RWPE2 (cell line): ENCODE measurements around the gene EFNA3.

ENCODE experiments used
- ATAC-seq: fragments of 200-7000 bp; cut with Tn5 transposase; 3 replicates; pipeline ENCODE4 v1.9.1; 2021; ENCODE audit warnings: low read depth
- DNase-seq: peaks from one replicate; pipeline ENCODE4 v3.0.0-alpha.2; 2020; ENCODE audit warnings: low spot score
- H3K27ac ChIP-seq: fragments of 450-650 bp; 2 replicates; pipeline ENCODE4 v1.5.1; 2017; ENCODE audit warnings: mild to moderate bottlenecking; ENCODE audit not compliant: poor library complexity, severe bottlenecking
- H3K27me3 ChIP-seq: fragments of 250-450 bp; sonication (Bioruptor Pico); 2 replicates; pipeline ENCODE4 v1.5.1; 2021; ENCODE audit warnings: mild to moderate bottlenecking, moderate library complexity; ENCODE audit not compliant: insufficient read depth, poor library complexity, severe bottlenecking
- H3K36me3 ChIP-seq: fragments of 250-450 bp; sonication (Bioruptor Pico); 2 replicates; pipeline ENCODE4 v1.5.1; 2020; ENCODE audit warnings: low read depth, mild to moderate bottlenecking, moderate library complexity
- H3K4me1 ChIP-seq: fragments of 250-450 bp; sonication (Bioruptor Pico); 2 replicates; pipeline ENCODE4 v1.5.1; 2021; ENCODE audit warnings: mild to moderate bottlenecking, moderate library complexity; ENCODE audit not compliant: insufficient read depth, poor library complexity, severe bottlenecking
- H3K4me3 ChIP-seq: fragments of 250-450 bp; sonication (Bioruptor Pico); 2 replicates; pipeline ENCODE4 v1.5.1; 2021; ENCODE audit warnings: mild to moderate bottlenecking, moderate library complexity; ENCODE audit not compliant: severe bottlenecking
- H3K9me3 ChIP-seq: fragments of 250-450 bp; sonication (Bioruptor Pico); 2 replicates; pipeline ENCODE4 v1.5.1; 2021; ENCODE audit warnings: mild to moderate bottlenecking, moderate library complexity; ENCODE audit not compliant: severe bottlenecking
- TF ChIP-seq, protein P1 (sequence below): fragments of 450-650 bp; IDR thresholded peaks from one replicate; pipeline ENCODE4 v1.5.1; 2017; ENCODE audit warnings: mild to moderate bottlenecking, moderate library complexity; ENCODE audit not compliant: poor library complexity, severe bottlenecking

Gene EFNA3

GRCh38 chr1:155075535-155075934, 3.1 kb upstream of the EFNA3 start:
- Histone ChIP-seq H3K36me3 (no peaks in the 10 kb centered on the region), H3K4me1 (no peaks in the 10 kb centered on the region), H3K27ac (no peak overlapping the region)

DNA sequence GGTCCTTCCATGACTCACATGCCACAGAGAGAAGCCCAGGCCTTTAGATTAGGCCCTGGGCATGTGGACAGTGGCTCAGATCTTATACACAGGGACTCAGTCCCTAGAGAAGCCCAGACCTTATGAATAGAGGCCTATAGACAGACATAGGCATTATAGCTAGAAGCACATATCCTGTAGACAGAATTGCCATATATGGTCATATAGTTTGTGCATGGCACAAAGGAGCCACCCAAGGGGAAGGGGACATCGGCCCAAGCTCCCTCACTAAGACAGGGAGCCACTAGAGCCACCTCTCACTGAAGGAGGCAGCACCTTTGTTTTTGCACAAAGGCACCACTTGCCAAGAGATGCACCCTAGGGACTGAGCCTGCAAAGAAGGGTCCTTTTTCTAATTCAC, 2.3 kb upstream of the EFNA3 start:
- no peaks in the 10 kb centered on the region for H3K4me1 ChIP-seq
- H3K27me3 ChIP-seq = peaks cover 25% of the 10 kb centered on the region
- H3K27ac ChIP-seq = no peak overlapping the region
- H3K36me3 ChIP-seq = no peaks in the 10 kb centered on the region
- TF ChIP-seq, protein P1, sequence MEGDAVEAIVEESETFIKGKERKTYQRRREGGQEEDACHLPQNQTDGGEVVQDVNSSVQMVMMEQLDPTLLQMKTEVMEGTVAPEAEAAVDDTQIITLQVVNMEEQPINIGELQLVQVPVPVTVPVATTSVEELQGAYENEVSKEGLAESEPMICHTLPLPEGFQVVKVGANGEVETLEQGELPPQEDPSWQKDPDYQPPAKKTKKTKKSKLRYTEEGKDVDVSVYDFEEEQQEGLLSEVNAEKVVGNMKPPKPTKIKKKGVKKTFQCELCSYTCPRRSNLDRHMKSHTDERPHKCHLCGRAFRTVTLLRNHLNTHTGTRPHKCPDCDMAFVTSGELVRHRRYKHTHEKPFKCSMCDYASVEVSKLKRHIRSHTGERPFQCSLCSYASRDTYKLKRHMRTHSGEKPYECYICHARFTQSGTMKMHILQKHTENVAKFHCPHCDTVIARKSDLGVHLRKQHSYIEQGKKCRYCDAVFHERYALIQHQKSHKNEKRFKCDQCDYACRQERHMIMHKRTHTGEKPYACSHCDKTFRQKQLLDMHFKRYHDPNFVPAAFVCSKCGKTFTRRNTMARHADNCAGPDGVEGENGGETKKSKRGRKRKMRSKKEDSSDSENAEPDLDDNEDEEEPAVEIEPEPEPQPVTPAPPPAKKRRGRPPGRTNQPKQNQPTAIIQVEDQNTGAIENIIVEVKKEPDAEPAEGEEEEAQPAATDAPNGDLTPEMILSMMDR = no peak
- no peak for ATAC-seq
- no peaks in the 10 kb centered on the region for H3K9me3 ChIP-seq
- DNase-seq = no peak
- no peak overlapping the region for H3K4me3 ChIP-seq

More at GRCh38 chr1:155075535-155075934, 3.1 kb upstream of the EFNA3 start:
- Histone ChIP-seq H3K27me3 (peaks cover 17% of the 10 kb centered on the region), H3K9me3 (no peaks in the 10 kb centered on the region), H3K4me3 (no peak overlapping the region)
- no peak for DNase-seq
- no peak for ATAC-seq
- TF ChIP-seq, protein P1 = no peak

- peaks cover 33% of the 10 kb centered on the region for H3K27me3 ChIP-seq
- no peaks in the 10 kb centered on the region for H3K4me1 ChIP-seq
- TF ChIP-seq, protein P1 = no peak
- DNase-seq = no peak
- H3K9me3 ChIP-seq = no peaks in the 10 kb centered on the region
- no peak overlapping the region for H3K4me3 ChIP-seq
- no peak overlapping the region for H3K27ac ChIP-seq
- no peaks in the 10 kb centered on the region for H3K36me3 ChIP-seq
- ATAC-seq = no peak
Observed at GRCh38 chr1:155077346-155077745, 1.3 kb upstream of the EFNA3 start.

DNA sequence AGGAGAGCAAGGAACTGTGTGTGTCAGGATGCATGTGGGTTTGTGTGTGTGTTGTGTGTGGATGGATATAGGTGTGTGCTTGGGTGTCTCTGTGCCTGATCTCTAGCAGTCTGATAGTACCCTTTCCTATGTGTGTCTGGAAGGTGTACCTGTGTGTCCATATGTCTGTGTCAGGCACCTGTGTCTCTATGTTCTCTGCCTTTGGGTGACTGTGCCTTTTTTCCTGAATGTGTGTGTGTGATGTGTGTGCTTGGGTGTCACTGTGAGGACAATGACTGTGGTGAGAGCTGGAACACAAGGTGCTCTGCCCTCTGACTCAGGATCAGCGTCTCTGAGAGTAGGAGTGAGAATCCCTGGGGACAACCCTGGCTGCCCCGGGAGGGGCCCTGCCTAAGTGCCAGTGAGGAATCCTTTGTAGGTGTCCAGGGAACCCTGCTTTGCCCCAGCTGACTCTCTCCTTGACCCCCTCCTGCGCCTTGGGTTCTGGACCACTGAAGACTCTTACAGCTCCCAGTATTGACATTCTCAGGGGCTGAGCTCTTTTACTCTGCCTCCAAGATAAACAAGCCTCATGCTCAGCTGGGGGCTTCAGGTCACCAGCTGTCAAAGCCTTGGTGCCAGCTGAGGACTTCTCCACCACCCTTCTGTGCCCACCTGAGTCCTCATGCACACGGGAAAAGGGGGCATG, 735 bp upstream of the EFNA3 start:
- H3K9me3 ChIP-seq = no peaks in the 10 kb centered on the region
- no peaks in the 10 kb centered on the region for H3K36me3 ChIP-seq
- TF ChIP-seq, protein P1 = no peak
- no peak overlapping the region for H3K4me3 ChIP-seq
- peaks cover 4% of the 10 kb centered on the region for H3K4me1 ChIP-seq
- ATAC-seq (no peak), DNase-seq (no peak)
- H3K27me3 ChIP-seq = peaks cover 36% of the 10 kb centered on the region
- H3K27ac ChIP-seq = no peak overlapping the region

GRCh38 chr1:155079210-155079486, 511 bp downstream of the EFNA3 start:
- Histone ChIP-seq H3K4me1 (peaks cover 11% of the 10 kb centered on the region), H3K4me3 (peak overlapping the region; percentile 39), H3K9me3 (no peaks in the 10 kb centered on the region), H3K36me3 (no peaks in the 10 kb centered on the region), H3K27me3 (peaks cover 36% of the 10 kb centered on the region), H3K27ac (no peak overlapping the region)
- DNase-seq (no peak), ATAC-seq (no peak; the same call in 2 of the 3 replicates)
- TF ChIP-seq, protein P1 = no peak
